Measurements from ENCODE around the gene CFDP1. TPM values are rescaled to one million over a fixed set of nuclear protein-coding genes. Genes with fewer than 3 reads are reported as not detected.

CFDP1 gene
- total RNA-seq, 1 donor from 2014 or later = 38.9 TPM

DNA sequence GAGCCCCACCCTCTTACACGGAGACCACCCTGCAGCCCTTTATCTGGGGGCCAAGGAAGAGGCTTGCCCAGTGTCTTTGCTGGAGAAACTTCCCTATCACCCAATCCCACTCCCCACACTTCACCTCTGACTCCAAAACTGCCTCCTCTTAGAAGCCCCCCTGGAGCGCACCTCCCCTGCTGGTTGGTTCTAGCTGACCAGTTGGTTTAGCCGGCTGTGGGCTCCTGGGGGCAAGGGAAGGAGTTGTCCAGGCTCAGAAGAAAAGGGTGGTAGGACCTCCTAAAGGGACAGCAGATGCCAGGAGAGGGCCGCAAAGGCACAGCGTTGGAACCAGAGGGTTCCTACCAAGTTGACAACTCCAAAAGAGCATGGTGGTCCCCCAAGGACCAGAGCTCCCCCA, 183.9 kb downstream of the CFDP1 start:
- H3K36me3 Mint-ChIP-seq (ENCODE audit: low read depth) = no peaks in the 10 kb centered on the region
- H3K27ac Mint-ChIP-seq = no peak overlapping the region
- no peak for DNase-seq
- intact Hi-C loops (cut with micrococcal nuclease) = no loop called here
- H3K4me1 Mint-ChIP-seq = peaks cover 2% of the 10 kb centered on the region
- no peak overlapping the region for H3K4me3 Mint-ChIP-seq
- no peaks in the 10 kb centered on the region for H3K9me3 Mint-ChIP-seq
- peaks cover 48% of the 10 kb centered on the region for H3K27me3 Mint-ChIP-seq

DNA sequence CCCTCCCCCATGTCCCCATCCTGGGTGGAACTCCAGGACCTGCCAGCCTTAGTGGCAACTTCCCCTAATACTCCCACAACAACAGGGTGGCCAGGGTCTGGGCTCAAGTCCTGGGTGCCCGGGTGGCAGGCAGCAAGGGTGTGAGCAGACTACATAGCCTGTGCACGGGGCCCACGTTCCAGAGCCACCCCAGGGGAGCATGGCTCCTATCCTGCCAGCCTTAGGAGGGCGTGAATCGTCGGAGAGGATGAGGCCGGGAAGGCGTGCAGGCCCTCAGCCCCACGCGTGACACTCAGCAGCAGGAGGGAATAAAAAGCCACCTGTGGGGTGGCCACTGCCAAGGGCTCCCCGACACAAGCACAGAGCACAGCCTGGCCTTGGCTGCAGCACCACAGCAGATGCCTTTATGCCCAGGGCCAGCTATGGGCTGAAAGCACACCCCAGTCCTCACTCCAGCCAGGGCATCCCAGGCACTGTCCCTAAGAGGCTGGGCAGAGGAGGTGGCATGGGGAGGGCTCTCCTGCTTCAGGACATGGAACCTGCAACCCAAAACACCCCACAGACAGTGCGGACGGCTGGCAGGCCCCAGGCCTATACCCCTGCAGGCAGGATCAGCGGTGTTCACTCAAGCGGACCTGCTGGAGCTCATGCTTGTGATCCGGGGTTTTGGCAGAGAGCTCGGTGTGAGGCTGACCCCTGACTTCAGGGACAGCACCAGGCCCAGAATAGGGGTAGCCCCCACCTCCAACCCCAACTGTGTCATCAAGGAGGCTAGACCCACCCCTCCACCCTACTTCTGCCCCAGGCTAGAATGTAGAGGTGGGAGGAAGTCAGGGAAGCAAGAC, 184.5 kb downstream of the CFDP1 start:
- H3K9me3 Mint-ChIP-seq = no peaks in the 10 kb centered on the region

DNA sequence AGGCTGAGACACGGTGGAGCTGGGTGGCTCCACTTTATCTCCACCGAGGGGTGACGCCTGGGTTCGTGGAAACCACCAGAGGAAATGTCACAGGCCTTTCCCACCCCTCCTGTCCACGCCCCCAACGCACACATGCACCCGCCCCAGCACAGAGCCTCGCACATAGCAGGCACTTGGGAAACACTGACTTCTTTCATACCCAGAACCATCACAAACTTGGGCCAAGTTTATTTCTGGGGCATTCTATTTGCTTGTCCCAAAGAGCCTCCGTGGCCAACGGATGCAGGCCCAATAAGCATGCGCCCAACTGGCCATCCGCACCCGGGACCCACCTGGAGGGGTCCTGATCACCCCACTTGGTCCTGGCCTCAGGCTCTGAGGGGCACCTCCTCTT, 185.2 kb downstream of the CFDP1 start:
- Mint-ChIP-seq H3K36me3 (ENCODE audit: low read depth) (no peaks in the 10 kb centered on the region), H3K4me3 (no peak overlapping the region), H3K27ac (no peak overlapping the region), H3K4me1 (peaks cover 3% of the 10 kb centered on the region), H3K27me3 (peaks cover 40% of the 10 kb centered on the region), H3K9me3 (no peaks in the 10 kb centered on the region)
- intact Hi-C loops (cut with micrococcal nuclease) = no loop called here
- DNase-seq = no peak

More for the DNA sequence above, 184.5 kb downstream of the CFDP1 start:
- H3K4me3 Mint-ChIP-seq = no peak overlapping the region
- peaks cover 3% of the 10 kb centered on the region for H3K4me1 Mint-ChIP-seq
- H3K36me3 Mint-ChIP-seq (ENCODE audit: low read depth) = no peaks in the 10 kb centered on the region
- H3K27ac Mint-ChIP-seq = no peak overlapping the region
- intact Hi-C loops (cut with micrococcal nuclease) = no loop called here
- peaks cover 44% of the 10 kb centered on the region for H3K27me3 Mint-ChIP-seq
- no peak for DNase-seq

DNA sequence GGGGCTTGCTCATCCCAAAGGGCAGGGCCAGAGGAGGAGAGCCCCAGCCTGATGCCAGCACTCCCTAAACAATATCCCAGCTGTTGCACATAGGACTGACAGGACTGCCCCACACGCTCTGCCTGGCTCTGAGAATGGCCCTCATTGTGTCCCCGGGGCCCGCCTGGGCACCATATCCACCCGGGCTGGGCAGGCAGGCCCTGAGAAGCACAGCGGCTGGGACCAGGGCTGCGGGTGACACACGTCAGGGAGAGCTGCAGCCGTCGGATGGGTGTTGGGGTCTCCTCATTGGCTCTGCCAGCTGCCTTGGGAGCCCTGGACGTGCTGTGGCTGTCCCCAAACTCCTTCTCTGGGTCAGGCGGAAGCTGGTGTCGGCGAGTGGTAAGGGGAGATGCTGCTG, 186.1 kb downstream of the CFDP1 start:
- intact Hi-C loops (cut with micrococcal nuclease) = no loop called here
- H3K27ac Mint-ChIP-seq = no peak overlapping the region
- no peak overlapping the region for H3K4me3 Mint-ChIP-seq
- H3K4me1 Mint-ChIP-seq = peaks cover 3% of the 10 kb centered on the region
- no peaks in the 10 kb centered on the region for H3K36me3 Mint-ChIP-seq (ENCODE audit: low read depth)
- H3K27me3 Mint-ChIP-seq = peaks cover 36% of the 10 kb centered on the region
- H3K9me3 Mint-ChIP-seq = no peaks in the 10 kb centered on the region
- no peak for DNase-seq

DNA sequence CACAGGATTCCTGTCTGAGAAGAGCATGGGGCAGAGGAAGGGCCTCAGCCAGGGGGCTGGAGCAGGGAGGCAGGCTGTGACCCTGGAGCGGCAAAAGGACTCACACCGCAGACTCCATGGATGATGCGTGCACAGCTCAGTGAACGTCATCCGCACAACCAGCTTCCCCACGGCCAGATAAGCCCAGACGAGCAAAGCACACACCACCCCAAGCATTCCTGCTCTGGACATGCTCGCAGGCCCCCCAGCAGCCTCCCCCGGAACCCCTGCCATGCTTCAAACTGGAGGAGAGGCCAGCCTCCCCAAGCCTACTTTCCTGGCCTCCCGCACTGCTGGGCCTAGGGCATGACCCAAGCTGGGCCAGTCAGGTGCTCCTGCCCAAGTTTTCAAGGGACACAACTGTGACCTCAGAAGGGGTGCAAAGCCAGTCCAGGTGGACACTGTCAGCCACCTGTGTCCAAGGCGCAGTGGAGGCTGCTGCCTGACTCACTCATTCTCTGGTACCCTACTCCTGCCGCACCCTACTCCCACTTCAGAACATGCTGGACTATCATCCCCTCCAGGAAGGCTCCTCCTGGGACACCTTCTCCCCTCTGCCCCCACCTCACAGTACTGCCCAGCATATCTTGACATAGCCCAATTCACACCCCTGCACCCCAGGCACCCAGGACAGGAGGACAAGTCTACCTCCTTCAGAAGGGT, 186.6 kb downstream of the CFDP1 start:
- H3K4me3 Mint-ChIP-seq = no peak overlapping the region
- no peak for DNase-seq
- H3K27ac Mint-ChIP-seq = no peak overlapping the region
- intact Hi-C loops (cut with micrococcal nuclease) = no loop called here
- H3K27me3 Mint-ChIP-seq = peaks cover 30% of the 10 kb centered on the region
- no peaks in the 10 kb centered on the region for H3K36me3 Mint-ChIP-seq (ENCODE audit: low read depth)
- H3K4me1 Mint-ChIP-seq = peaks cover 2% of the 10 kb centered on the region
- no peaks in the 10 kb centered on the region for H3K9me3 Mint-ChIP-seq

DNA sequence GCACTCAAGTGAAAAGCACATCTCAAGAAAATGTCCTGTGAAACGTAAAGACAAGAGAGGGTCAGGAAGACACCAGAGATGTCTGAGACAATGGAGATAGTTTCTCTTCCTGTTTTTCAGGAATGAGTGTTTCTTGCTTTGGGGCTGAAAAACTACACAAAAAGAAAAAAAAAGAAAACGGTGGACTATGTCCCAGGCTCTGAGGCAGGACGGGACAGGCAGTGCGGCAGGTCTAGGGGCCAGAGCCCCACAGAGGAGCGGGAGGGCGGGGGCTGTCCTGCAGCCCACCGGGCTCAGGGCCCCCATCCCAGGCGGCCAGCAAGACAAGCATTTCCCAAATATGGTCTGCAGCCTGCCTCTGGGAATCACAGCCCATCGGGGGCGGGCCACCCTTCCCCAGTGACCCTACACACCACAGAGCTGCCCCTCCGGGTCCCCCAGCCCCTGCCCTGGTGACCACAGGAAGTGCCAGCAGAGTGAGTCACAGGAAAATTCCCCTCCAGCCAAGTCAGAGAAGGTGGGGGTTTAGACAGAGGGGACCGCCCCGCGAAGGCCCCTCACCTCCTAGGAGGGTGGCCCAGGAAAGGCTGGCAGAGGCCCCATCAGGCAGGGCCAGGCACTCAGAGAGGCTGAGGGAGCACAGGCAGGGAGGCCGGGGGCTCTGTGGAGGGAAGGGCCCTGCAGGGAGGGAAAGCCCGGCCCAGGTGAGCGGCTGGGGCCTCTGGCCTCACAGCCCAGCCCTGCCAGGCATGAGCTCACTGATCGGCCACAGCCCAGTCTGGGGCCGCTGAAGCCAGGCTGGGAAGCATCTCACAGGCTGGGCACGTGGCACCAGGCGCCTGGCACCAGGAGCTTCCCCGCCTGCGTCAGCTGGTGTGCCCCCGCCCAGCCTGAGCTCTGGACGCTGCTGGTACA, 188.2 kb downstream of the CFDP1 start:
- Mint-ChIP-seq H3K27me3 (peaks cover 24% of the 10 kb centered on the region), H3K27ac (no peak overlapping the region), H3K4me3 (no peak overlapping the region), H3K36me3 (ENCODE audit: low read depth) (no peaks in the 10 kb centered on the region), H3K4me1 (peaks cover 2% of the 10 kb centered on the region), H3K9me3 (no peaks in the 10 kb centered on the region)
- intact Hi-C loops (cut with micrococcal nuclease) = no loop called here
- no peak for DNase-seq

DNA sequence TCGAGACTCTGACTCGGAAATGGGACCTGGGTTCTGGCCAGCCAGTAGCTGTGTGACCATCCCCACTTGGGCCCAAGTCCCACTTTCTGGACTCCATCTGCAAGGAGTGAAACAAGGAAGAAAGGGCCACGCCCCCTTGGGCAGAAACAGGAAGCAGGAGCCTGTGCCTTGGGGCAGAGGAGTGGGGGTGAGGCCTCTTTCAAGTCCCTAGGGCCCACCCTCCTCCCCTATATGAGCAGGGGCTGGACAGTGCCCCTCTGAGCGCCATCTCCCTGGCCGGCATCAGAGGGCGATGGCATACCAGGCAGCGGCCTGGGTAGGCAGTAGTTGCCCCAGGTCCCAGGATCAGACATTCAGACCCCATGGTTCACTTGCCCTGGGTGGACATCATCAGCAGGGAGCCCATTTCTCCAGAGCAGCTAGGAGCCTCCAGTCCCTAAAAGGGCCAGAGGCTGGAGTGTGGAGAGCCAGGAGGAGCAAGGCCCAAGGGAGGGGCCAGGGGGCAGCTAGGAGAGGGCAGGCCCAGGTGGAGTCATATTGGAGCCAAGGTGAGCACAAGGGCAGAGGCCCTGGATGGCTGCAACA, 189.0 kb downstream of the CFDP1 start:
- H3K4me3 Mint-ChIP-seq = no peak overlapping the region
- H3K27ac Mint-ChIP-seq = no peak overlapping the region
- intact Hi-C loops (cut with micrococcal nuclease) = no loop called here
- H3K27me3 Mint-ChIP-seq = peaks cover 20% of the 10 kb centered on the region
- H3K9me3 Mint-ChIP-seq = no peaks in the 10 kb centered on the region
- DNase-seq = no peak
- no peaks in the 10 kb centered on the region for H3K36me3 Mint-ChIP-seq (ENCODE audit: low read depth)
- peaks cover 2% of the 10 kb centered on the region for H3K4me1 Mint-ChIP-seq

Other genes starting within 250 kb of the CFDP1 start
- not detected in 2 replicates for gene CTRB2, start 226.3 kb downstream of the CFDP1 start, total RNA-seq
- not detected in 2 replicates for gene CTRB1, start 214.5 kb downstream of the CFDP1 start, total RNA-seq
- 0.50 and 0.79 TPM in 2 replicates for gene BCAR1, start 181.9 kb downstream of the CFDP1 start, total RNA-seq
- 39.1 and 46.0 TPM in 2 replicates for gene TMEM170A, start 31.2 kb upstream of the CFDP1 start, total RNA-seq
- not detected in 2 replicates for gene CHST6, start 61.9 kb upstream of the CFDP1 start, total RNA-seq
- gene CHST5, start 102.6 kb upstream of the CFDP1 start, total RNA-seq = 0.09 TPM in 1 of 2 replicates, not detected in the other
- 4.0 and 4.4 TPM in 2 replicates for gene TMEM231, start 122.7 kb upstream of the CFDP1 start, total RNA-seq
- 69.9 and 70.4 TPM in 2 replicates for gene GABARAPL2, start 132.9 kb upstream of the CFDP1 start, total RNA-seq
- 58.6 and 64.4 TPM in 2 replicates for gene ADAT1, start 189.8 kb upstream of the CFDP1 start, total RNA-seq
- 285 and 296 TPM in 2 replicates for gene KARS1, start 214.2 kb upstream of the CFDP1 start, total RNA-seq
- gene TERF2IP, start 214.3 kb upstream of the CFDP1 start, total RNA-seq = 86.8 and 89.1 TPM in 2 replicates
- not detected in 2 replicates for gene CPHXL2, start 243.5 kb upstream of the CFDP1 start, total RNA-seq